Head of caudate nucleus (tissue), 42 donors: ENCODE measurements around the gene TENM3.
"Not testable (repeated sequence)": the region's sequence is repeated elsewhere in the genome, so short reads cannot be mapped to it uniquely, and the experiment has no call there.

ENCODE experiments used
- DNase-seq, 42 donors: peaks; one replicate each; pipeline versions ENCODE4 v3.0.0 to v3.0.0-alpha.2; 2020 to 2021; ENCODE audit warnings: mixed read lengths in 7 of 42
- intact Hi-C: fragments of 100-400 bp; cut with DNase I; formaldehyde crosslinking; loops from one replicate; pipeline ENCODE4 v1.15.0; 2022

TENM3 gene

GRCh38 chr4:182243204-182243603 is at the start of gene TENM3:
Gene TENM3 (plus strand): TSS chr4:182243402. CDS start chr4:182324021, 80,619 bp downstream.
- intact Hi-C loops, DNase-seq: not testable (repeated sequence)

GRCh38 chr4:182194091-182194824 is 48.9 kb upstream of the TENM3 start:
- intact Hi-C loops = no loop called here
- DNase-seq = no peak

- no peak for DNase-seq
- intact Hi-C loops = no loop called here
Measured at GRCh38 chr4:182197611-182198010, 45.6 kb upstream of the TENM3 start.

DNA sequence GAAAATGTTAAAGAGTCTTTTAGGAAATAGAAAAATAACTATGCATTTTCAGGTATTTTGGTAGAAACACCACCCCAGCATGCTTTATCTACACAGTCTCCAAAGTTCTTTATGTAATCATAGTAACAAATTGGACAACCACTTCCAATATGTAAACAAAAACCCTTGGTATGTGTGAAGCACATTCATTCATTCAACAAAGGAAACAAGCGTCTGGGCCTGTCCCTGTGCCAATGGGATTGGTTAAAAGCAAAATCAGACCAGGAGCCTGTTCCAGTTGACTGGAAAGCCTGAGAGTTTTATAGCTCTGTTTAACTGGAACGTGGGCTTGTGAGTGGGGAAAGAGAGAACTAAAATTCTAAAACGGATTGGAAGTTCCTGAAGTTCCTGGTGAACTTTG is 41.3 kb upstream of the TENM3 start:
- intact Hi-C loops = no loop called here
- DNase-seq = no peak

DNA sequence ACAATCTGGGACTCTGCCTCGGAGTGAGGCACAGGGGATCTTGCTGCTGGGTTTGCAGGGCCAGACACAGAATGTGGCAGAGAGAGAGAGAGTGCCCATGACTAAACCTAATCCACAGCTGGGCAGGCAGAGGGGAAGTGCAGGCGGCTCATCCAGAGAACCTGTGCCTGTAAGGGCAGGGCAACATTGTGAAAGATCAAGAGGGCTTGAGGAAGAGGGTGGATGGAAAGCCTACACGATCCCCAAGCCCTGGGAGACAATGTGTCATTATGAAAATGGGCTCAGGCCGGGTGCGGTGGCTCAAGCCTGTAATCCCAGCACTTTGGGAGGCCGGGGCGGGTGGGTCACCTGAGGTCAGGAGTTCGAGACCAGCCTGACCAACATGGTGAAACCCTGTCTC is 40.6 kb upstream of the TENM3 start:
- no peak for DNase-seq
- intact Hi-C loops = no loop called here

GRCh38 chr4:182203872-182204411 is 39.3 kb upstream of the TENM3 start:
- no peak for DNase-seq
- intact Hi-C loops = no loop called here

GRCh38 chr4:182205306-182205705 is 37.9 kb upstream of the TENM3 start:
- DNase-seq = no peak
- intact Hi-C loops = no loop called here

DNA sequence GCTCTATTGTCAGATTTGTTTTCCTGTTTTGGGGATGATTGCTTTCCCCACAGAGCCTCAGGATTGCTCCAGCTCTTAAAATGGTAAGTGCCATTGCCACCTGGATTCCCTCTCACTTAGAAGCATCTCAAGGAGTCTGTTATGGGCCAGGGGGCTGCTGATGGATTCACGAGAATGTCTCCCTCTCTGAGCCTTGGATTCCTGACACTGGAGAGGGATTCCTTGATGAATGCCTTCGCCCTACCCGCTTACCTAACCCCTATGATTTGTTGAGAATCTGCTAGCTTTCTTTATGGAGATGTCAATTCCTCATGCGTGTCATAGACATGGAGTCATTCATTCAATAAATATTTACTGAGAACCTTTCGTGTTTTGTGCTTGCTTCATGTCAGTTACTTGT is 36.9 kb upstream of the TENM3 start:
- intact Hi-C loops = no loop called here
- no peak for DNase-seq

- intact Hi-C loops = no loop called here
- no peak for DNase-seq
Measured at GRCh38 chr4:182206916-182207315, 36.3 kb upstream of the TENM3 start.

DNA sequence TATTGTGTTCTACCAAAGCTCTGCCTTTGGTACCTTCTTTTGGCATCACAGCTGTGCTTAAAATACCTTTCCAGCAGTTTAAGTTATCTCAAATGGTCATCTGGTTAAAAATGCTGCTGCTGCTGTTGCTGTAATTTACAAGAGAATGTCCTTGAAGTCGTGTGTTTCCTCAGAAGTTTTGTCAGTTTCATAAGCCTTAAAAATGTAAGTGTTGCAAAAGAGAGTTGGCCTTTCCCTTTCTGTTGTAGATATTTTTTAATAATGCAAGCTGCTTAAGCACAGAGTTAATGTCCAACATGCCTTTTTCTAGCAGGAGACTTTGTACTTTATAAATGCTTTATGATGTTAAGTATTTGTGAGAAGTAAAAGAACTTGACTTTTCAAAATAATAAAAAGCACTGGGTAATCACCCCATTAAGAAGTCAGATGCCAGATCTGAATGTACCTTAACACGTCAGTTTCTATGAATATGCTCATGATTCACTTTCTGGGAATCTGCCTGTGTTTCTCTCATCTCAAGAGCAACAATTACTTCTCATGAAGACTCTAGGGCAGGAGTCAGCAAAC is 35.3 kb upstream of the TENM3 start:
- intact Hi-C loops = no loop called here
- no peak for DNase-seq

GRCh38 chr4:182208526-182209050 is 34.6 kb upstream of the TENM3 start:
- intact Hi-C loops = no loop called here
- no peak for DNase-seq

DNA sequence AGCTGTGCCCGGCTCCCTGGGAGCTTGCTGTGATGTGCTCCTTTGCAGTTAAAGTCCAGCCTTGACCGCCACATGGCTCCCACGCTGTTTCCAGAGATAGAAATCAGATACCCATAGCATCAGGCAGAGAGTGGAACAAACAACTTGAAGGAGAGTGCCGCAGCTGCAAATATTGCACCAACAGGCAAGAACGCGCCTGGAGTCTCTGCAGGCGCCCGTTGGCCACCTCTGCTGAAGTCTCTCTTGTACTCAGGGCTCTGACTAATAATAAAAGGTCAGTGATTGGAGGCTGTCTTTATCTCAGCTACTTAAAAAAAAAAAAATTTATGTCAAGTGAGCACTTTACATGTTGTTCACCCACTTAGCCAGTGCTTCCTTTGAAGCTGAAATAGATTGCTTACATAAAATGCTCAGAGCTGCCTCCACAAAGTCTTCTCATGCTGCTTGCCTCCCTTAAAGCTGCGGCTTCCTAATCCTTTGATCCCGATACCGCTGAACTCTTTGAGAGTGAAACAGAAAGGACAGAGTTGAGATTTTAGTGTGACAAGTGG is 30.9 kb upstream of the TENM3 start:
- intact Hi-C loops = no loop called here
- DNase-seq = peak in 8 of 42 donors; percentile 10 to 55 (median 17)

DNA sequence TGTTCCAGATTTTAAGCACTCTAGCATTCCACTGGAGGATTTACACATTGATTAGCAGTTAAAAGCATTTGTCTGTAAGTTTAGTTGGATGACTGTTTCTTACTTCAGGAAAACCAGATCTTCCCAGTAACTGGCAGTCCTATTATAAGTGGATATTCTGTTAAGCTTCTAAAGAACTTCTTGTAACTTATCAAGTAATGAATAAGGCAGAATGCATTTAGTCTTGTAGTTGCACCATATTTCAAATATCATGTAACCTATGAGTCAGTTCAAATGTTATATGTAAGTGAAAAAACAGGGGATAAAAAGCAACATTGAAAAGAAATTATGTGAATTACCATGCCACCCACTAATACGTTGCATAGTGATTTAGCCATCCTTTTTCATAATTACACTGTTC is 30.2 kb upstream of the TENM3 start:
- no peak for DNase-seq
- intact Hi-C loops = no loop called here

- DNase-seq = no peak
- intact Hi-C loops = no loop called here
Measured at GRCh38 chr4:182215148-182215547, 28.1 kb upstream of the TENM3 start.

DNA sequence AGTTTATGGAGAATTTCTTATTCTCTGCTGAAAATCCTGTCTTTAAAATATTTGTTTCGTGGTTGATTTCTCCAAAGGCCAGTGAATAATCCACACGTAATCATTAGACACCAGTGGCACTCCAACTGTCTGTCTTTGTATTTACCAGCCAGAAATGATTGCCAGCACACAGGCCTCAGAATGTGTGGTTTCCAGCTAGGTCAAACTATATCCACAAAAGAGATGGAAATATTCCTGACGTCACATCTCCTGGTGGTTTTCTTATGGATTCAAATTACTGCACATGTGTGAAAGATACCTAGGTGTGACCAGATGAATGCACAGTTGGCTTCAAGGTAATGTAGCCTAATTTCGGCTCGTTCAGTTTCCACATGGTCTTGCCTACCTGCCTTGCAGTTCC is 27.2 kb upstream of the TENM3 start:
- intact Hi-C loops = no loop called here
- no peak for DNase-seq

DNA sequence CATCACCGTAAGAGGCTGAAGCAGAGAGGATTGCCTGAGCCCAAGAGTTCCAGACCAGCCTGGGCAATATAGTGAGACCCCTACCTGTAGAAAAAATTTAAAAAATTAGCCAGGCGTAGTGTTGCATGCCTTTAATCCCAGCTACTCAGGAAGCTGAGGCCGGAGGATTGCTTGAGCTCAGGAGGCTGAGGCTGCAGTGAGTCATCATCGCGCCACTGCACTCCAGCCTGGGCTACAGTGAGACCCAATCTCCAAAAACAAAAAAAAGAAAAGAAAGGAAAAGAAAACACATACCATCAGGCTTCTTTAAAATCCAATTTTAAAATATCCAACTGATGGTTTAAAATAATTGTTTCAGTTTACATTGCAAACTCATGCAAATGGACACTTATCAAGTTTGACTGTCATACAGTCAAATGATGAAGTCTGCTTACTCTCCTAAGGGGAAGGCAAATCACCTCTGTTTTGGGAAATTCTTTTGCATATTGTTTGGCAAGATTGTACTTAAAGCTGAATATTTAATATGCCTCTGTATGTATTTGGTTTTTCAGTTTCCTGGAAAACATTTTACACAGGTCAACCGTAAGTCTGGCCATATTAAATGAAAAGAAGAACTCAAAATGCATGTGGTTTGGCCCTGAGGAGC is 23.7 kb upstream of the TENM3 start:
- intact Hi-C loops = no loop called here
- DNase-seq = no peak

DNA sequence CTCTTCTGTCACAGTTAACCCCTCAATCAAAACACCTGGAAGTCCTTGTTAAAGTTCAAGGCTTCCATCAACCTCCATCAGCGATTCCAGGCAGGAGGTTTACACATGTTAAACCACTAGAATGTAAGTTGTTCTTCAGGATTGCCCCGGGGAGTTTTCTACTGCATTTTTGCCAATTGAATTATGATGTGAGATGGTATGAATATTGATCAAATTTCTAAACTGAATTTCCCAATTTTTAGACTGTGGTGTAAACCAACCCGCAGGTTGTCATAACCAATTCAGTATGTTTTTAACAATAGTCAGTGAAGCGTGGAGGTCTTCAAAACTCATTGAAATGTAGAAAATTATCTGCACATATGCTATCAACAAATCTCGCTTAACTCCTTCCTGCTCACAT is 21.2 kb upstream of the TENM3 start:
- DNase-seq = no peak
- intact Hi-C loops = no loop called here

DNA sequence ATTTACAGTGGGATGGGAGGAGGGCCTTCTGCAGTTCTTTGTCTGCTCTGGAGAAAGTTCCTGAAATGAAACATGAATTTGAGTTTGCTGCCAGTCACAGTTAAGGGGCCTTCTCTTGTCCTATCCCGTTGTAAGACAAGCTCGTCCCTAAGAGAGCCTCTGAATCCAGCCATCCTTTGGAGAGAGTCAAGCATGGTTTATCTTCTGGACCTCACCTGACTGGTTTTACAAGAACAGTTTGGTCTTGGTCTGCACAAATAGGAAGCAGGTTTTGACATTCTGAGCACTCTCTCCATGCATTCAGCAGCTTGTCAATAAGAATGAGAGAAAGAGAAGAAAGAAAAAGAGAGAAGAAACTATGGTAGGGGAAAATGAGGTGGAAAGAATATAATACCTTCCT is 20.4 kb upstream of the TENM3 start:
- intact Hi-C loops = no loop called here

DNA sequence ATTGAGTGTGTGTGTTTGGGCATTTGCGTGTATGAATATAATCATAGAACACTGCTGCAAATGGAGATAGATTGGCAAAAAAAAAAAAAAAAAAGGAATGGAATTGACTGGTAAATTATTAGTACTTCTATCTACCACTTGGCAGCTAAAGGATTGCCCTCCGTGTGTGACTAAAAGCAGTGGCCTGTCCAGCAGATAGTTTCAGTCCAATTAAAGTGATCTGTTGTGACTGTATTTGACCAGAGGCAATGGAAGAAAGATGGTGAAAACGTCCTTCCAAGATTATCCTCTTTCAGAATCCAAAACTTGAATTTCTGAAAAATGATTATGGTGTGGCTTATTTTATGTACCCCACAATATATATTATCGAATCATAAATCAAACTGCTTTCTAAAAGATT is 19.5 kb upstream of the TENM3 start:
- intact Hi-C loops = no loop called here
- no peak for DNase-seq

More for the DNA sequence above, 20.4 kb upstream of the TENM3 start:
- DNase-seq = no peak
